Measurements from ENCODE around the gene DGKH.
"Not testable (repeated sequence)": the region's sequence is repeated elsewhere in the genome, so short reads cannot be mapped to it uniquely, and the experiment has no call there.

Gene DGKH

DNA sequence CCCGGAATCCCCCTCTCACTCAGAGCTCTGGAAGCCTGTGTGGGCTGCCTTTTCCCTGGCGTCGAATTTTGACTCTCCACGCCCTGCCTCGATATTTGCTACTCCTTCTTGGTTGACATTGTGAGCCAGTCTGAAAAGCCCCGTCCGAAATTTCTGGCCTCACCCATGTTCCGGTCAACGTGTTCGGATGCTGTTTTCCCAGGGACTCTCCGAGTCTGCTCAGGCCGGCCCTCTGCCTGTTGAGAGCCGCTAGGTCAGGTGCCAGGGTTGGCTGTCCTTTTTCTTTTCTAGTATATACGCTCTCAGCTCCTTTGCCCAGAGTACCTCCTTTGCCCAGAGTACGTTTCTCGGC lies 6.8 kb upstream of the DGKH start:
- DNase-seq (ENCODE audit: low read depth), result no peak

DNA sequence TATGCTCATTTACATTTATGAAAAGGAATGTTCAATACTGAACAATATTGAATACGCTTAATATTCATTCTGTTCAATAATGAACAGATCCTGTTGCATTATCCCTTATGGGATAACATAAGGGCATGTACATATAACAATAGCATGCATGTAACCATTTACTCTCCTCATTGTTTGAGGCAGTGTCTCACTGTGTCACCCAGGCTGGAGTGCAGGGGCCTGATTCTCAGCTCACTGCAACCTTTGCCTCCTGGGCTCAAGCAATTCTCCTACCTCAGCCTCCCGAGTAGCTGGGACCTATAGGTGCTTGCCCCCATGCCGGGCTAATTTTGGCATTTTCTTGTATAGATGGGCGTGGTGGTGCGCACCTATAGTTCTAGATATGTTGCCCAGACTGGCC lies 4.8 kb upstream of the DGKH start:
- no peak for DNase-seq (ENCODE audit: low read depth)

DNA sequence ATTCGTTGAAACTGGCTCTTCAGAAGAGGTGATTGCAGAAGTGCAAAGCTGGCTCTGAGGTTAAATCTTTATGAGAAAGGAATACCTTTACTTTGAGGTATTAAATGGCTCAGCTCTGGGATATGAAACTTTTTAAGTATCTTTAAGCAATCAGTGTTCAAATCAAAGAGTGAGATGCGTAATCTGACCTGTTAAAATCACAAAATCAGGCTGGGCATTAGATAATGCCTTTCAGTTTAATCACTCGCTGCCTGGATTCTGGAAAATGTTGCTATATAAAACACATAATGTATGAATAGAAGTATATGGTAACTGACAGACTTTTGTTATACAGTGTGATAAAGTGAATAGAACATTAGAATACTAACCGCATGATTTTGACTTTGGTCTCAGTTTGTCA lies 2.0 kb upstream of the DGKH start:
- DNase-seq (ENCODE audit: low read depth), result no peak

DNA sequence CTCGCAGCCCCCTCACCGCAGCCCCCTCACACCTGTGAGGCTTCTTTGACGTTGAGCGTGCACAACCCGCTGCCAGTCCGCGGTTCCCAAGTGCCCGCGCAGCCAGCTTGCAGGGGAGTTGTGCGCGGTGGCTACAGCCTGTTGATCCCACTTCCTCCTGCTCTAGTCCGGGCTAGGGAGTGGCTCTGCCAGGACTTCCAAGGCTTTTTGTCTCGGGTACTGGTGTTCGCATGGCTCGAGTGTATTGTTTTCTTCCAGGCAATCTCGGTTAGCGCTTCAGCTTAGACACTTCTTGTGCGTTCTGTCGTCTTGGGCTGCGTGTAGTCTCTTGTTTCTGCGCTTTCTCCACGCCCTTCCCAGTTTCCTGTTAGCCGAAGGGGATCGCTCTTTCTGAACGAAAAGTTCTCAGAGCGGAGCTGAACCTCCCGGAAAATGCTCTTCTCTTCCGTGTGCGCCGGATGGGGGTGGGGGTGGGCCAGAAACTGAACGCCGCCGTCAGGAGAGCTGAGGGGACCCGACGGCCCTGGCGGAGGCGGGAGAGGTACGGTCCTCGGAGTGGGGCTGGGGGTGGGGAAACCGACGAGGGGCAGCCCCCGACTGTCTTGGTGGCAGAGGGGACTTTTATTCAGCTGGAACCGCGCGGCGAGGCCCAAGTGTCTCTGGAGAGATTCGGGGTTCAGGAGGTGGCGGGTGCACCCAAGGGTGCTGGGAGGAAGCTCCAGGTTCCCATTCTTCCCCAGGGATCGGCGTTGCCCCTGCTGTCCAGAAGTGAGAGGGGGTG lies 697 bp upstream of the DGKH start:
- no peak for DNase-seq (ENCODE audit: low read depth)

DNA sequence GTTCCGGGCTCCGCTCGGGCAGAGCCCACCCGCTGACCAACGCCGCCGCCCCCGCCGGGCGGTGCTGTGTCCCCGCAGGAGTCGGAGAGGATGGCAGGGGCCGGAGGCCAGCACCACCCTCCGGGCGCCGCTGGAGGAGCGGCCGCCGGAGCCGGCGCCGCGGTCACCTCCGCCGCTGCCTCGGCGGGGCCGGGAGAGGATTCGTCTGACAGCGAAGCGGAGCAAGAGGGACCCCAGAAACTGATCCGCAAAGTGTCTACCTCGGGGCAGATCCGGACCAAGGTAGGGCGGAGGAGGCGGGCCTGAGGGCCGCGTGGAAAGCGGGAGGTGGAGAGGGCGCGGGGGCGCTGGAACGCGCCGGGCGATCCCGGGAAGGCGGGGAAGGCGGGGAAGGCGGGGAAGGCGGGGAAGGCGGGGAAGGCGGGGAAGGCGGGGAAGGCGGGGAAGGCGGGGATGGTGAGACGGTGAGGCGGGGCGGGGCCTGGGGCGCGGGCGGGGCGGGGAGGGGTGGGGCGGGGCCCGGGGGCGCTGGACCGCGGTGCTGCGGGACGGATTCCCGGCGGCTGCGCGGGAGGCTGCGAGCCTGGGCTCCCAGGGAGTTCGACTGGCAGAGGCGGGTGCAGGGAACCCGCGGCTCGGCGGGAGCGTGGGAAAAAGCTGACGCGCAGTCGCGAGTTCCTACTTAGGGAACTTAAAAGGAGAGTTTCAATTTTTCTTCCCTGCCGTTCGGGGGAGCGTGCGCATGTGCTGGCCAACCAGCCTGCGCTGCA lies 421 bp downstream of the DGKH start:
- peak; percentile 46 for DNase-seq (ENCODE audit: low read depth)

DNA sequence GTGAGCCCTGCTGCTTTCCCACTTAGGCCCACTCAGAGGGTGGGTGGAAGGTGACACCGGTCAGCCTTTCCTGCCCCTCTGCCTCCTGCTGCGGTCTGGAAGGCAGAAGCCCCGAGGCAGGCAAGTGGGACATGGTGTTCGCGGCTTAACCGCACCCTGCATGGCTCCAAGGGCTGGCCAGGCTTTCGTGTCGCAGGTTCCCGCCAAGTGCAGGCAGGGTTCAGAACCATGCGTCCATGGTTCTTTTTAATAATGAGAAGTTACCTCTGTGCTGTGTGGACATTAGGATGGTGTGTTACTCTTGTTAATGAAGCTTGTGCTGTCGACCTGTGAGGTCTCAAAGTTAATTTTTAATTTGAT lies 986 bp downstream of the DGKH start:
- no peak for DNase-seq (ENCODE audit: low read depth)

DNA sequence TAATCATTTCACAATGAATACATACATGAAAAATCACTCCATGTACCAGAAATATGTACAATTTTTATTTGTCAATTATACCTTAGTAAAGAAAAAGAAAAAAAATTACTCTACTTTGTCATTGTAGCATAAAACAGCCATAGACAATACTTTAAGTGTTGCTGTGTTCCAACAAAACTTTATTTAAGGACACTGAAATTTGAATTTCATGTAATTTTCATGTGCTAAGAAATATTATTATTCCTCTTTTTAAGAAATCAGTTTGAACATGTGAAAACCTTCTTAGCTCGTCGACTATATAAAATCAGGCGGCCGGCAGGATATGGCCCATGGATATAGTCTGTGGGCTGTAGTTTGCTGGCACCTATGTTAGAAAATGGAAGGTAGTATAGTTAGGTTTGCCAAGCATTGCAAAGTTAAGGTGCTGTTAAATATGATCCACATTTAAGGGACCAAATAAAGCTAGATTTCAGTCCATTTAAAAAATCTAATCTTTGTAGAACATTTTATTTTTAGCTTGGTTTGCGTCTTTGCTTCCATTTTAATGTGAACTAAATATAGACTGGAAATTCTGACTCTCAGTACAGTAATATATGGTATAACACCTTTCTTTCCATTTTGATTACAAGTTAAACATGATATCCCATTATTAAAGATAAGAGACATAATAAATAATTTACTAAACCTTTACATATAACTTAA lies 6.5 kb downstream of the DGKH start:
- DNase-seq (ENCODE audit: low read depth), result no peak

DNA sequence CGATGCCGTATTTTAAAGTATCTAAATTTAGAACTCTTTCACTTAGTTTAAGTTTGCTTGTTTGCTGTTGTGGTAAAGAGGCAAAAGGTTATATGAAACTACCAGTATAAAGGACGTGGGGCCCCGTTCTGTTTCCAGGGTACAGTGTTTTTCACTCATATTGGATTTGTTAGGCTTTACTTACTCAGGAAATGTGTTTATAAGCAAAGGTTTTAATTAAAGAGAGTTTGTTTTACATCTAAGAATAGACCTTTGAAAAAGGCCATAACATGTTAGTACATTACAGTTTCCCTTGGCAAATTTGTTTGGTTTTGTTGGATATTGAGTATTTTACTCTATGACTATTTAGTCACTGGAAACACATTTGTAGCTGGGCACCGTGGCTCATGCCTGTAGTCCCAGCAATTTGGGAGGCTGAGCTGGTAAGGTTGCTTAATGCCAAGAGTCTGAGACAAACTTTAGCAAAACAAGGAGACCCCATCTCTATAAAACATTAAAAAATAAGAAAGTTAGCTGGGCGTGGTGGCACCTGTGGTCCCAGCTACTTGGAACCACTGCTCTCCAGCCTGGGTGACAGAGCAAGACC lies 7.1 kb downstream of the DGKH start:
- no peak for DNase-seq (ENCODE audit: low read depth)

DNA sequence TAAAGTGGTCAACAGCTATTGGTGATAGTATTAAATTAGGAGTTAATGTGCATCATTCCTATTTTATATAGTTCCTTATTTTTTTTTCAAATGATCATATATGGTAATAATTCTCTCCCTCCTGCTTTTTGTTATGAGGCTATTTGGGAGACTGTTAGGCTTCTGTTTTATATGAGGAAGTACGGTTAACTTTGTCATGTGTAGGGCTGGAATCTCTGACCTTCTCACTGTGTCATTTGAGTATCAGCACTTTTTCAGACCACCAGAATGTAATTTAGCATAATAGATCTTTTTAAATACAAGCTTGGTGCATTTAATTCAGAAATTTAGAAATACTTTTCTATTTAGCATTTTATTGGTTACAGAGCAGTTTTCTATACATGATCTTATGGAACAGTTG lies 7.7 kb downstream of the DGKH start:
- no peak for DNase-seq (ENCODE audit: low read depth)

DNA sequence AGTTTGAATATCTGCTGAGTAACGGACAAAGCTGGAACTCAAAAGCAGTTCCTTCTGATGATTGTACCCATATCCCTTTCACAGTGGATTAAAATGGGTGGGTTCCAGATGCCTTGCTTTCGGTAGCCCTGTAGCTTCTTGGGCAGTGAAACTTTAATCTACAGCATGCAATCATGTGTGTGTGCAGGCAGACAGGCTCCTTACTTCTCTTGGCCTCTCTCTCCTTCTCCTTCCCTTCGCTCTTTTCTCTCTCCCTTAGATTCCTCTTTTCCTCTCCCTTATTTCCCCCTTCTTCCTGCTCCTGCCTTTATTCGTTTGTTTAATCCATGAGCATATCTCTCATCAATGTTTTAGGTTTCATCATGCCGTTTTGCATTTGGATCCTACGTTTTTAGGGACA lies 8.1 kb downstream of the DGKH start:
- DNase-seq (ENCODE audit: low read depth), result no peak

DNA sequence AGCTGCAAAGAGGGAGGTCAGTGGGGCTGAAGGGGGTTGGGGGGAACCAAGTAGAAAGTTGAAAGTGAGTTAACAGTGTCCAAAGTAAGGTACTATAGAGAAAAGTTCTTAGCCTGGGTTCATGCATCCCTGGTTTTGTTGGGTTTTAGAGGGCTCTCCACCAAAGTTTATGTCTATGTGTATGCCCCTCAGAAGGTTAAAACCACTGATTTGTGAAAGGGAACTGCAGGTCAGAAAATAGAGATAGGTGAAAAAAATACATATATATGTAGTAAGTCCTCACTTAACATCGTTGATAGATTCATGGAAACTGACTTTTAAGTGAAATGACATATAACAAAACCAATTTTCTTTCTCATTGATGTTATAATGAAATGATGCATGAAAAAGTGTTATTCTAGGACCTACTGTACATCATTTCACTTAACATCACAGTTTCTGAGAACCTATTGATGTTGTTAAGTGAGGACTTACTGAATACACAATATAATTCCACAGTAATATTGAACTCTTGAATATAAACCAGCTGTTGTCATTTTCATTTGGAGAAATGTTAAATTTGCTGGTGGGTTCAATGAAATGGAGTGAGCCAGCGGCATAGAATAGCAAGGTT lies 9.6 kb downstream of the DGKH start:
- no peak for DNase-seq (ENCODE audit: low read depth)

DNA sequence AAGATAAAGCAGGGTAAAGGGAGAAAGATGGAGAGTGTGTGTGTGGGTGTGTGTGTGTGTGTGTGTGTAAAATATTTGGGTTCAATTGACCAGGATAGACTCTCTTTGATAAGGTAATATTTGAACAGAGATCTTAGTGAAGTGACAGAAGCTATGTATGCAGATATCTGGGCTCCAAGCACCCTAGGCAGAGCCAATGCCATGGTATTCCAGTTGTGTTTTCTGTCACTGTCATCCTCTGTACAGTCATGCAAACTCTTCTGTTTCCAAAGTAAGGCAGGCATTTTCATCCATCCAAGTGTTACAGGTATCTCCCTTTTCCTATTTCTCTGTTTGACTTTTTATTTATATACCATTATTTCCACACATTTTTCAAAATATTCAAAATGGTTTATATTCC lies 13.5 kb downstream of the DGKH start:
- no peak for DNase-seq (ENCODE audit: low read depth)

DNA sequence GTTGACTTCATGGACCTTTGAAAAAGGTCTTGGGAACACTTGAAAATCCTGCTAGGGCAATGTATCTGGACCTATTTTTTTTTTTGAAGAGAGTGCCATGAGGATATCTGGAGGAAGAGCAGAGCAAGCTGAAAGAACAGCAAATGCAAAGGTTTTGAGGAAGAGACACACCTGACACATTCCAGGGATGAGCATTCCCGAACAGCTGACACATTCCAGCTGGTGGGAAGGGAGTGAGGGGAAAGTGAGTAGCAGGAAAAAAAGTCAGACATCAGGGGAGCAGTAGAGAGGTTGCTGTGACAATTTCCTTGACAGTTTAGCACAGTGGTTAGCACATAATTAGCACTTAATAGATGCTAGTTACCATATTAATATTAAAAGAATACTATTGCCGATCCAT lies 14.7 kb downstream of the DGKH start:
- no peak for DNase-seq (ENCODE audit: low read depth)

DNA sequence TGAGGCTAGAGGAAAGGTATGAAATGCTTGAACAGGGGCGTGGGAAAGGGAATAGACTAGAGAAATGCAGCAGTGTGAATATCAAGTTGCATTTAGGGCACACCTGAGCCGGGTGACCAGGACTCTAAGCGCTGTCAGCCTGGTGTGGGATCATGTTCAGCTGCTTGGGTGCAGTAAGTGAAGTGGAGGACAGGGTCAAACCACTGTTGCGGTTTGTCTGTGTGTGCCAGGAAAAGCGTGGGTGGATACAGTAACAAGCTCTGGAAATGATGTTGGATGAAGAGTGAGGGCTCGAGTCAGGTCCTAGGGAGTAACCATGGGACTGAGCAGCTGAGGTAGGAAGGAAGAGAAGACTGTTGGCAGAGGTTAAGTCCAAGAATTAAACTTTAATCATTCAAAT lies 15.8 kb downstream of the DGKH start:
- DNase-seq (ENCODE audit: low read depth), result no peak

DNA sequence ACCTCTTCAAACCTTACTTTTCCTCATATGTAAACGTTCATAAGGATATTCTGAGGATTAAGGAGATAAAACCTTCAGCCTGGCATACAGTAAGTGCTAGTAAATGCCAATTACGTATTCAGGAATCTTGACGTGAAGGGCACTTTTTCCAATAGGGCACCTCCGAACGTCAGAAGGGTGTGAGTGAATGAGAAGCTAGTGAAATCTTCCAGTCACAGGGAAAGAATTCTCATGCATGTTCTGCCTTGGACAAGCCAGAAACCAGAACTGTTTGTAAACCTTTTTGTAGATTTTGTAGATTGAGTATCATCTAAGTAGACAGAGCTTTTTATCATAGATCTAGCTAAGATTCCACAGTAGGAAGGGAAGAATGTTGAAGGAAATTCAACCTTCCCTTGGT lies 16.5 kb downstream of the DGKH start:
- no peak for DNase-seq (ENCODE audit: low read depth)

DNA sequence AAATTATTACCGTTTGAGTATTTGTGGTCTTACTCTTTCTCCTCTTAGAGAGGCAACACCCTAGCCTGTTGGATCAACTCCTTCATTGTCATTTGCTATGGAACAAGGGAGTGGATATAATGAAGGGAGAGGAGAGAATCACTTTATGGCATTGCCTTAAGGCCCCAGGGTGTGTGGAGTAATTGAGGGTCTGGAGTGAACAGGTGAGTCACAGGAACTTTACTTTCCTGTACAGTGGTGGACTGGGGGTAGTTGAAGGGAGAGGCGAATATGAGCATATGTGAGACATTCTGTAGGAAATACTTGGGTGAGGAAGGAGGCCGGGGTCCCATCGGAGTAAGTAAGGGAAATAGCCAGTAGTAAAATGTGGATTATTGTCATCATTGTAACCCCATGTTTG lies 17.0 kb downstream of the DGKH start:
- DNase-seq (ENCODE audit: low read depth), result no peak

DNA sequence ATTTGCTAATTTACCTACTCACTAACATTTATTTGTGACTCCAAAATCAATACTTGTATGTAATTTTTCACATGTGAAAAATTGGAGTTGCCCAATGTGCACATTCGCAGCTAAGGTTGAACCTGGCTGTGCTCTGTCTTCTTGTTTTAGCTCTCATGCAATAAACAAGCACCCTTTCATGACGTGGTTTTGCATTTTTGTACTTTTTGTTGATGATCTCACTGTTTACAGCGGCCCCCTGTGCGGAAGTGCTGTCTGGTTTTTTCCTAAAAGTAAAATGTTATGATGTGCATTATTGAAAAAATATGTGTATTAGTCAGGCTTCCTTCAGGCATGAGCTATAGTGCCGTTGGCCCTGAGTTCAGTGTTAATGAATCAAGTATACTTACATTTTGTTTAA lies 18.1 kb downstream of the DGKH start:
- peak; percentile 29 for DNase-seq (ENCODE audit: low read depth)

DNA sequence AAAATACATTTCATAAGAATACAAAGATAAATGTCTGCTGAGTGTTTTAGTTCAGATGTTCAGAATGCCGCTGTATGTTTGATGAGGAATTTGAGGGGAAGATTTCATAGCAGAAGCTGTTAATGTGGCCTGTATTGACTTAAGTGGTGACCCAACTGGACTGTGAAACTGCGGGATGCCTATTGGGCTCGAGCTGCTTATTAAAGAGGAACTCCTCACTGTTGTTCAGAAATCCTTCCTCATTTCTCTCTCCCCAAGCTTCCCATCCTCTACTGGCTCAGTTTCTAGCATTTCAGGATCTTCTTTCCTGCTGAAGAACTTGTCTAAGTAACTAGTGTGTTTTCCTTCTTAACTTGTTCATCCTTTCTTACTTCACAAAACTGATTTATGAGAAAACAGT lies 20.4 kb downstream of the DGKH start:
- no peak for DNase-seq (ENCODE audit: low read depth)

DNA sequence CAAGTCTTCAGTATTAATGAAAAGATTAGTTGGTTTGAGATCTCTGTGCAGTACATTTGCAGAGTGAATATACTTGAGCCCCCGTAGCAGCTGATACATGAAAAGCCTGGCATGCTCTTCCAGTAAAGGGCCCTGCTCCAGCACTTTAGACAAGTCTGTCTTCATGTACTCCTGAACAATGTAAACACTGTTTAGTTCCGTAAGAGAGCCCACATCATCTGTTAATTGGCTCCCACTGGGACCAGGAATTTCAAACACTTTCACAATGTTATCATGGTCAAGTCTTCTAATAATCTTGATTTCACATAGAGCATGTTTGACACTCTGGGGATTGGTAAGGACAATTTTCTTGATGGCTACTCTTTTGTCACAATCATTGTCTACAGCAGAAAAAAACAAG lies 22.2 kb downstream of the DGKH start:
- not testable (repeated sequence) for DNase-seq (ENCODE audit: low read depth)

DNA sequence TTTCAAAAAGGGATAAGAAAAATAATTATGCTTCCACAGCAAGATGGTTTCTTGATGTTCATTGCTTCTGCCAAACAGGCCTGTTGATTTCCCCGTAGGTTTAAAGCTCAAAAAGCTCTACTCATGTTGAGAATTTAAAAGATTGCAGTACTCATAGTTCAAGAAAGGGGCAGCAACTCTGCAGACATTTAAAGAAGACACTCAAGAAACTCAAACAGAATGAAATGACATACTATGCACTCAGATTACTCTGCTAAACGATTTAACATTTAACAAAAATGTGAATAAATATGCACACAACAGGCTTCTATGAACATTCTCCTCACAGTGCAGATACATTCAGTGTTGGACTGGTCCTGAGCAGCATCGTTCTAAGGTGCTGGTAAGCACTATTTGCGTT lies 22.7 kb downstream of the DGKH start:
- DNase-seq (ENCODE audit: low read depth), result not testable (repeated sequence)

DNA sequence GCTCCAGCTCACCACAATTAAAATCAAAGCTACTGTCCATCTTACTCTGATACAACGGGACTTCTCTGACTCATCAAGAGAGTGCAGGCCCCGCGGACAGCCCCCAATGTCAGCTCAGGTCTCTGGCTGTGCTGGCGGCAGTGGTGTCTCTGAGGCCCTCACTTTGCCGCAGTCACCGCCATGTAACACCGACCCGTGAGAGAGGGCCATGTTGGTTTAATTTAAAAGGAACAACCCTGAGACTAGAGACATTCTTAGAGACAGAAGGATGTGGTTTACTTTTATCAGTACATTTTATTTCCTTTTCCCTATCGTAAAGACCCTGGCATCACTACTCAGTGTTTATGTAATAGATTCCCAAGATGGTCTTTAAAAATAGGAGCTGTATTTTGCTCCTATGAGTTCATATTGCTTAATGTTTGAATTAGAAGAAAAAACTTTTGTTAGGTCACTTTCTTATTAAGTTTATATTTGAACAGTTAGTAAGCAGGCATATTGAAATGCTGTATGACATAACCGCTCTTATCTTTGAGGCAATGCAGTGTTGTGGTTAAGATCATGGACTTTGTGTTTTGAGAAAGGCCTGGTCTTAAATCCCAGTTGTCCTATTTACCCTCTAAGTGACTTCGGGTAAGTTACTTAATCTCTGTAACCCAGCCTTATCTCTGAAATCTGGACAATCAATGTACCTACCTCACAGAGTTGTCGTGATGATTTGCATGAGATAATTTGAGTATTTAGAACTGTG lies 23.4 kb downstream of the DGKH start:
- DNase-seq (ENCODE audit: low read depth), result no peak

DNA sequence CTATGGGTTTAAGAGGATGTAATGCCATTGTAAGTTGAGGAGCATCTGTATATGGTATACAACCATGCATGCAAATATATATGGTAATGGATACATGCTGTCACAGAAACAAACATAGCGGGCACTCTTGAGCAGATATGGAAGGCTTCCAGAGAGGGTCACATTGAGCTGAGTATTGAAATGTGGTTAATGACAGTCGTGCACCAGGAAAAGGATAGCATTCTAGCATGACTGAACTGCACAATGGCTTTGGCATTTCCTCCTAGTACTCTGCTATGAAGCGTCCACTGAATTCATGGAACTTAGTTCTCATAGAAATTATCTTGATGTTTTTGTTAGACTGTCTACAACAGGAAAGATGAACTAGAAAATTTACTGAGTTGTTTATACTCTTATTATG lies 25.2 kb downstream of the DGKH start:
- no peak for DNase-seq (ENCODE audit: low read depth)
